Measurements from ENCODE around the gene TULP4.

DNA sequence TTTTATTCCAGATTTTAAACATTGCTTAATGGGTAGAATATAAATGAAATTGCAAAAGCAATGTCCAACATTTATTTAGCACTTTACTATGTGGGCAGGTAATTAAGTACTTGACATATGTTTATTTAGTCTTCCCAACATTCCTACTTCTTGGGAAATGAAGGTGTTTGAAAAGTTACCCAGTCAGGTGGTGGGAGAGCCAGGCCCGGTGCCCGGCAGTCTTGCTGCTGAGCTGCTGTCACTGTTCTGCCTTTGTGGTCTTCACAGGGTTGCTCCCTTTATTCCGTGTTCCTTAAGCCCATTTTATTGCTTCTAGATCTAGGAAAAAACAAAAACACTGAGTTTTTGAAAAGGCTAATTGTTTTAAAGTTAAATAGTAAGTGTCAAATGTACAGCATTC, 42.6 kb upstream of the TULP4 start:
- TF ChIP-seq, protein P1, sequence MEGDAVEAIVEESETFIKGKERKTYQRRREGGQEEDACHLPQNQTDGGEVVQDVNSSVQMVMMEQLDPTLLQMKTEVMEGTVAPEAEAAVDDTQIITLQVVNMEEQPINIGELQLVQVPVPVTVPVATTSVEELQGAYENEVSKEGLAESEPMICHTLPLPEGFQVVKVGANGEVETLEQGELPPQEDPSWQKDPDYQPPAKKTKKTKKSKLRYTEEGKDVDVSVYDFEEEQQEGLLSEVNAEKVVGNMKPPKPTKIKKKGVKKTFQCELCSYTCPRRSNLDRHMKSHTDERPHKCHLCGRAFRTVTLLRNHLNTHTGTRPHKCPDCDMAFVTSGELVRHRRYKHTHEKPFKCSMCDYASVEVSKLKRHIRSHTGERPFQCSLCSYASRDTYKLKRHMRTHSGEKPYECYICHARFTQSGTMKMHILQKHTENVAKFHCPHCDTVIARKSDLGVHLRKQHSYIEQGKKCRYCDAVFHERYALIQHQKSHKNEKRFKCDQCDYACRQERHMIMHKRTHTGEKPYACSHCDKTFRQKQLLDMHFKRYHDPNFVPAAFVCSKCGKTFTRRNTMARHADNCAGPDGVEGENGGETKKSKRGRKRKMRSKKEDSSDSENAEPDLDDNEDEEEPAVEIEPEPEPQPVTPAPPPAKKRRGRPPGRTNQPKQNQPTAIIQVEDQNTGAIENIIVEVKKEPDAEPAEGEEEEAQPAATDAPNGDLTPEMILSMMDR (optimal IDR thresholded peaks at IDR 0.05 in 1 of 3, IDR thresholded peaks at IDR 0.05 in 1 of 3, conservative IDR thresholded peaks at IDR 0.05 in 1 of 3; ENCODE audit: extremely low read depth in 1 of 3, insufficient read depth in 2 of 3, low read length in 3 of 3) = no peak
- no peak for TF ChIP-seq EZH2 (IDR thresholded peaks at IDR 0.05; ENCODE audit: low read length)

Data from keratinocyte (primary cell).